GM06990 (cell line): ENCODE data around the gene SLC9A9.

Experiments
- DNase-seq: peaks from one replicate; pipeline ENCODE4 v3.0.0-alpha.2; 2011; ENCODE audit not compliant: insufficient read length; ENCODE audit errors: extremely low read depth
- H3K27me3 ChIP-seq: replicated peaks from 2 replicates; pipeline ENCODE4 v1.6.0; 2011; ENCODE audit warnings: low read length; ENCODE audit not compliant: control insufficient read depth, insufficient read depth
- H3K36me3 ChIP-seq: 2 replicates; pipeline ENCODE4 v1.5.1; 2011; ENCODE audit warnings: low read length; ENCODE audit not compliant: control insufficient read depth, insufficient read depth
- H3K4me3 ChIP-seq: replicated peaks from 2 replicates; pipeline ENCODE4 v1.5.1; 2011; ENCODE audit warnings: low read depth, mild to moderate bottlenecking, control low read depth, low read length
- TF ChIP-seq, protein P1 (sequence below): IDR thresholded peaks from 2 replicates; pipeline ENCODE4 v1.5.1; 2011; ENCODE audit warnings: low read length, control low read depth, mild to moderate bottlenecking, inconsistent platforms; ENCODE audit not compliant: insufficient read depth, poor library complexity, severe bottlenecking

The SLC9A9 gene

GRCh38 chr3:143315766-143316165, 532.5 kb downstream of the SLC9A9 start:
- no peaks in the 10 kb centered on the region for H3K36me3 ChIP-seq
- H3K4me3 ChIP-seq, result no peak overlapping the region
- TF ChIP-seq, protein P1, sequence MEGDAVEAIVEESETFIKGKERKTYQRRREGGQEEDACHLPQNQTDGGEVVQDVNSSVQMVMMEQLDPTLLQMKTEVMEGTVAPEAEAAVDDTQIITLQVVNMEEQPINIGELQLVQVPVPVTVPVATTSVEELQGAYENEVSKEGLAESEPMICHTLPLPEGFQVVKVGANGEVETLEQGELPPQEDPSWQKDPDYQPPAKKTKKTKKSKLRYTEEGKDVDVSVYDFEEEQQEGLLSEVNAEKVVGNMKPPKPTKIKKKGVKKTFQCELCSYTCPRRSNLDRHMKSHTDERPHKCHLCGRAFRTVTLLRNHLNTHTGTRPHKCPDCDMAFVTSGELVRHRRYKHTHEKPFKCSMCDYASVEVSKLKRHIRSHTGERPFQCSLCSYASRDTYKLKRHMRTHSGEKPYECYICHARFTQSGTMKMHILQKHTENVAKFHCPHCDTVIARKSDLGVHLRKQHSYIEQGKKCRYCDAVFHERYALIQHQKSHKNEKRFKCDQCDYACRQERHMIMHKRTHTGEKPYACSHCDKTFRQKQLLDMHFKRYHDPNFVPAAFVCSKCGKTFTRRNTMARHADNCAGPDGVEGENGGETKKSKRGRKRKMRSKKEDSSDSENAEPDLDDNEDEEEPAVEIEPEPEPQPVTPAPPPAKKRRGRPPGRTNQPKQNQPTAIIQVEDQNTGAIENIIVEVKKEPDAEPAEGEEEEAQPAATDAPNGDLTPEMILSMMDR, result no peak
- H3K27me3 ChIP-seq, result no peaks in the 10 kb centered on the region
- no peak for DNase-seq

GRCh38 chr3:143314251-143315093, 533.8 kb downstream of the SLC9A9 start:
- DNase-seq, result no peak
- TF ChIP-seq, protein P1, result no peak

DNA sequence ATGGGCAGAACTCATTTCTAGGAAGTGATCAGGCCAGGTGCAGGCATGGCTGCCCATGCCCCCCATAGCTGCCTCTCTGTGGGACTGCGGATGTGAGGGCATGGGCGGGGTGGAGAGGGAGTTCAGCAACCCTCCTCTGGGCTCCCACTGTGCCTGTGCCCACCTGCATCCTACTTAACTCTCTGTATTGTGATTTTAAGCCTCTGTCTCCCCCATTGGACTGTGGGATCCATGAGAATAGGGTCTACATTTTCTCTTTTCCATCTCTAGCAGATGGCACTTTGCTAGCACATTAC, 534.4 kb downstream of the SLC9A9 start:
- H3K36me3 ChIP-seq, result no peaks in the 10 kb centered on the region
- no peak overlapping the region for H3K4me3 ChIP-seq
- H3K27me3 ChIP-seq, result no peaks in the 10 kb centered on the region
- TF ChIP-seq, protein P1, result no peak
- no peak for DNase-seq

More at GRCh38 chr3:143314251-143315093, 533.8 kb downstream of the SLC9A9 start:
- no peak overlapping the region for H3K4me3 ChIP-seq
- H3K27me3 ChIP-seq, result no peaks in the 10 kb centered on the region
- no peaks in the 10 kb centered on the region for H3K36me3 ChIP-seq

- TF ChIP-seq, protein P1, result no peak
- no peaks in the 10 kb centered on the region for H3K27me3 ChIP-seq
- DNase-seq, result no peak
These were observed 535.0 kb downstream of the SLC9A9 start for GRCh38 chr3:143313025-143313892.

DNA sequence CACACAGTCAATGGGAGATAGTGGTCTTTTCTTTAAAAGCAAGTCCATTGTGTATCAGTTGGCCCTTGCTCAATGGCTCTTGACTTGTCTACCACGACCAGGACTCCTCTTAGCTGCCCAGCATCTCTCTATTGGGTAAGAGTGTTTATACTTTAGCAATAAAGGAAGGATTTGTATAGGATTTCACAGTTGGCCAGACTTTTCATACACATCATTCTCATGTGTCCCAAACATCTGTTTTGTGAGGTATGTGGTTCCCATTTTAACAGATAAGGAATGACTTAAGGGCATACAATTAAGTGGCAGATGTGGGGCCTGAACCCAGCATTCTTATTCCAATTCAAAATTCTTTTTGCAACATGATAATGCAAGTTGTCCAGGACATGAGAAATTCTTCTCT, 537.2 kb downstream of the SLC9A9 start:
- no peak for DNase-seq
- TF ChIP-seq, protein P1, result no peak
- H3K4me3 ChIP-seq, result no peak overlapping the region
- no peaks in the 10 kb centered on the region for H3K36me3 ChIP-seq
- H3K27me3 ChIP-seq, result no peaks in the 10 kb centered on the region

More at GRCh38 chr3:143313025-143313892, 535.0 kb downstream of the SLC9A9 start:
- H3K36me3 ChIP-seq, result no peaks in the 10 kb centered on the region
- no peak overlapping the region for H3K4me3 ChIP-seq
